WI38 (cell line): ENCODE data around the gene LYPD3.

Experiments
- H3K4me3 ChIP-seq: 2 replicates; pipeline ENCODE4 v1.5.1; 2011; ENCODE audit warnings: low read depth, mild to moderate bottlenecking, control low read depth, low read length
- TF ChIP-seq, protein P1 (sequence below): IDR thresholded peaks from 2 replicates; pipeline ENCODE4 v1.5.1; 2012; ENCODE audit warnings: low read depth, mild to moderate bottlenecking, control low read depth, low read length

The LYPD3 gene

DNA sequence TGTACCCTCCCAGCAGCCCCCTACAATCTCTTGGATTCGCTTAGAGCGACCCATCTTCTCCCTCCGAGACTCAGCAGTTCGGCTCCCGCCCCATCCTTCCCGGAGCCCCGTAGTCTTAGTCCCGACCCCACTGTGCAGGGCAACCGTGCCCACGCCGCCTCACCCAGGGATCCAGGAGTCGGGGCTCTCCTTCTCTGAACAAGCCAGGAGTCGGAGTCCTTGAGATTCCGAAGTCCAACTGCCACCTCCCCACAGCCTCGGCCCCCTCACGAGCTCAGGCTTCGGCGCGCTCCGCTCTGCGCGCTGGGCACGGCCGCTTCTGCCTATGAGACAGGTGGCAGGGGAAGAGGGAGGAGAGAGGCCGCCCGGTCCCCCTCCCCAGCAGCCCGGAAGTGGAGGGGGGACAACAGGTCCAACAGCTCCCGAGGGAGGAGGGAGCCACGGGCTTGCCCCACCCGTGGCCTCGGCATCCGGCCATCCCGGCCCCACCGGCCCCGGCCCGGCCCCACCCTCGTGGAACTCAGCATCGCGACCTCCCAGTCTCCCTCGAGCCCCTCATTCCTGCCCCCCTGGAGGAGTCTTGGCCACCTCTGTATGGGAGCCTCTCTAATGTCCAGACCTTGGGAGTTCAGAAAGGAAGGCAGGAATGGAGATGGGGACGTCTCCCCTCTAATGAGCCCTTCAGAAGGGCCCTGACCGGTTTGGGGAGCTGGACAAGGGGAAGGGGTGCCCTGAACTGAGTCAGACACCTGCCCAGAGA lies 39.2 kb upstream of the LYPD3 start, which contains the start of gene PHLDB3:
TSS of gene PHLDB3 (minus strand) at position 321 of the 760 bp plus-strand sequence. CDS start 628 bp downstream, outside the sequence.
- TF ChIP-seq, protein P1, sequence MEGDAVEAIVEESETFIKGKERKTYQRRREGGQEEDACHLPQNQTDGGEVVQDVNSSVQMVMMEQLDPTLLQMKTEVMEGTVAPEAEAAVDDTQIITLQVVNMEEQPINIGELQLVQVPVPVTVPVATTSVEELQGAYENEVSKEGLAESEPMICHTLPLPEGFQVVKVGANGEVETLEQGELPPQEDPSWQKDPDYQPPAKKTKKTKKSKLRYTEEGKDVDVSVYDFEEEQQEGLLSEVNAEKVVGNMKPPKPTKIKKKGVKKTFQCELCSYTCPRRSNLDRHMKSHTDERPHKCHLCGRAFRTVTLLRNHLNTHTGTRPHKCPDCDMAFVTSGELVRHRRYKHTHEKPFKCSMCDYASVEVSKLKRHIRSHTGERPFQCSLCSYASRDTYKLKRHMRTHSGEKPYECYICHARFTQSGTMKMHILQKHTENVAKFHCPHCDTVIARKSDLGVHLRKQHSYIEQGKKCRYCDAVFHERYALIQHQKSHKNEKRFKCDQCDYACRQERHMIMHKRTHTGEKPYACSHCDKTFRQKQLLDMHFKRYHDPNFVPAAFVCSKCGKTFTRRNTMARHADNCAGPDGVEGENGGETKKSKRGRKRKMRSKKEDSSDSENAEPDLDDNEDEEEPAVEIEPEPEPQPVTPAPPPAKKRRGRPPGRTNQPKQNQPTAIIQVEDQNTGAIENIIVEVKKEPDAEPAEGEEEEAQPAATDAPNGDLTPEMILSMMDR: no peak
- H3K4me3 ChIP-seq: peak within 1 kb of the TSS; percentile 84

DNA sequence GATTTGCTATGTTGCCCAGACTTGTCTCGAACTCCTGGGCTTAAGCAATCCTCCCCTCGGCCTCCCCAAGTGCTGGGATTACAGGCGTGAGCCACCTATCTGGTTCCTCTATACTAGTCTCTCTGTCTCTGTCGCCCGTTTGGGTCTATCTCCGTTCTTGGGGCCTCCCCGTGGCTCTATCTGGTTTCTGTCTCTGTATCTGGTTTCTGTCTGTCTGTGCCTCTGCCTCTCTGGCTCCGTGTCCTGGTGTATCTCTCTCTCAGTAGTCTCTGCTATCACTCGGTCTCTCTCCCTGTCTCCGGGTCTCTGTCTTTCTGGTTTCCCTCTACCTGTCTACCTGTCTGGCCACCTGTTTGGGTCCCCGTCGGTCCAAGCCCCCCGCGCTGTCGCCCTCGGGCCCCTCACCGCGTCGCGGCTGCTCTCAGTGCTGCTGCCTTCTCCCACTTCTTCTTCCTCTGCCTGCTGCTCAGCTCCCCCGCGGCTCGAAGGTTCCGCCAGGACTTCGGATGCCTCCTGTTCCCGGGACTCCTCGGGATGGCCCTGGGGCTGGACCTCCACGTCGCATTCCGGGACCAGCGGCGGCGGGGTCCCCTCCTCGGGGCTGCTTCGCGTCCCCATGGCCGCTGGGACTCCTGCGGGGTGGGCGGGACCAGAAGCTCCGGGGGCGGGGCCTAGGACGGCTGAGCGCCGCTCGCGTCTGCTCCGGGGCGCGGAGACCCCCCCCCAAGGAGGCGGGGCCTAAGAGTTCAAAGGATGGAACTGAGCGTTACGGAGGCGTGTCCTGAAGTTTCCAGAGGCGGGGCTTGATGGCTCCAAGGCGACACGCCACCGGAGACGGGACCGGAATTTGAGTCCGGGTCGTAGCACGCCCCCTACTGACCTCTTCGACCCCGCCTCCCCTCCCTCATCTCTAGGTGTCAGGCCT lies 38.4 kb upstream of the LYPD3 start:
- TF ChIP-seq, protein P1: 0 out of 2 replicates have a peak, but pooled peaks have one; percentile 6
- H3K4me3 ChIP-seq: peak overlapping the region; percentile 84

DNA sequence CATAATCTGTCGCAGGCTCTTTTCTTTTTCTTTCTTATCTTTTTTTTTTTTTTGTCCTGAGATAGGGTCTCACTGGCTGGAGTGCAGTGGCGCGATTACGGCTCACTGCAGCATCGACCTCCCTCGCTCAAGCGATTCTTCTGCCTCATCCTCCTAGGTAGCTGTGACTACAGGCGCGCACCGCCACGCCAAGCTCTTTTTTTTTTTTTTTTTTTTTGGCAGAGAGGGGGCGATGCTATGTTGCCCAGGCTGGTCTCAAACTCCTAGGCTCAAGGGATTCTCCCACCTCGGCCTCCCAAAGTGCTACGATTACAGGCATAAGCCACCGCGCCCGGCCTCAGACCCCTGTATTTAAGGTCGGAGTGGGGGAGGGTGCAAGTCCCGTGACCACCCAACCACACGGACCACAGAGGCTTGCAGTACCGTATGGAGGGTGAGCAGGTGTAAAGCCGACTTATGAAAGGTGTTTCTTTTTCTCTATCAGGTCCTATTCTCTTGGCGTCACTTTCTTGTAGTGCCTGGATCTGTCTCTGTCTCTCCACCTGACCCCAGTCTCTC lies 37.1 kb upstream of the LYPD3 start:
- H3K4me3 ChIP-seq: no peak overlapping the region
- TF ChIP-seq, protein P1: no peak

DNA sequence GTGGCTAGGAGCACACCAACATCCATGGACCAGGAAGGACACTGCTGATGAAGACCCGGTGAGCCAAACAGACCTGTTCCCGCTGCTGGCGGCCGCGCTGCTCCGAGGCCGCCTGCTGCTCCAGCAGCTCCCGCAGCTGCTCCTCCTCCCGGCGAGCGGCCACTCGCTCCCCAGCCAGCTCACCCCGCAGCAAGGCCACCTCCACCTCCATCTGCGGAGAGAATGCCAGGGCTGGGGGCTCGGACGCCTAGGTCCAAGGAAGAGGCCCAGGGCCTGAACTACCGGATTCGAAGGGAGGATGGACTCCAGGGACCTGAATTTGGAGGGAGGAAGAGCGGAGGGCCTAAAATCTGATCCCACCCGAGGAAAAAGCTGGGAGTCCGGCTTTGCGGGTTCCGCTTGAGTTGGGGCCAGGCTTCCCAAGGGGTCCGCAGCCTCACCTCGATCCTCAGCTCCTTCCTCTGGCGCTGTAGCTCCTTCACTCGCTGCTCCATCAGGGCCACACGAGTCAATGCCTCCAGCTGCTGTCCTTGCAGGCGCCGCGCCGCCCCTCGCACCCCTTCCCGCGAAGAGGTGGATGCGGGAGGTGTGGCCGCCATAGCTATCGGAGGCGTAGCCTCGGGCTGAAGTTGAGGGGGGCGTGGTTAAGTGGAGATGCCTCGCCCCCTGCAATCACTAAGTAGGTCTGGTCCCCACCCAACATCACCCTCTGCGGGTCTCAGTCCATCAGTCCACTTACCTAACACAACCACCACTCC lies 36.4 kb upstream of the LYPD3 start:
- TF ChIP-seq, protein P1: no peak
- H3K4me3 ChIP-seq: no peak overlapping the region

DNA sequence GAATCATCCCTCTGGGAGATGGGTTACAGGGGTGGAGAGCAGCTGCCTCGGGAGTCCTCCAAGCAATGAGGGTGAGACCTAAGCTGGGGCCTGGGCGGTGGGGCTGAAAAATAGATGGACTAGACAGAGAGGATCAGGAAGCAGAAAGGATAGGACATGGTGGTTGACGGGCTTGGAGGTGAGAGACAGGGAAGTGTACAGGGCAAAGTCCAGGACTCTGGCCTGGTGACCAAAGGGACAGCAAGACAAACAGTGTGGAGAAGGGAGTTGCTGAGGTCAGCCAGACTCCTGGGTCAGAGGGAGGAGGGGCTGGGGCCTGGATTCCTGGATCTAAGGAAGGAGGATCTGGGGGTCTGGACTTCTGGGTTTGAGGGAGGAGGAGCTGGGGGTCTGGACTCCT lies 33.6 kb upstream of the LYPD3 start:
- TF ChIP-seq, protein P1: no peak
- H3K4me3 ChIP-seq: no peak overlapping the region

DNA sequence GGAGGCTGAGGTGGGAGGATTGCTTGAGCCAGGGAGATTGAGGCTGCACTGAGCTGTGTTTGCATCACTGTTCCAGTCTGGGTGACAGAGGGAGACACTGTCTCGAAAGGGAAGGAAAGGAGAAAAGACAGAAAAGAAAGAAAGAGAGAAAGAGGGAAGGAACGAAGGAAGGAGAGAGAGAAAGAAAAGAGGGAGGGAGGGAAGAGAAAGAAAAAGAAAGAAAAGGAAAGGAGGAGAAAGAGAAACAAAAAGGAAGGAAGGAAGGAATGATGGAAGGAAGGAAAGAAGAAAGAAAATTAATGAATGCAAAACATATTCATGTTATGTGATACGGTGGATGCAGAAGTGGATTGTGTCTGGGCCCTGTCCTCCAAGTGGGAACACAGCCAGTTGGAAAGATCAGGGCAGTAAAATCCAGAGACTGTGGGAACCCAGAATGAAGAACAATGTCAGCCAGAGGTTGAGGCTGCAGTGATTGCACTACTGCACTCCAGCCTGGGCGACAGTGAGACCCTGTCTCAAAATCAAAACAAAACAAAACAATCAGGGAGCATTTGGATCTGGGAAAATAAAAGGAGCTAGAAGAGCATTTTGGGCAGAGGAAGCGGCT lies 32.9 kb upstream of the LYPD3 start:
- TF ChIP-seq, protein P1: no peak
- no peak overlapping the region for H3K4me3 ChIP-seq
